HG03457 (cell line): ENCODE results near the gene ALG8.
A peak's percentile ranks its signal among the peaks of the same experiment; 100 is the strongest.
"Not testable (repeated sequence)": the region's sequence is repeated elsewhere in the genome, so short reads cannot be mapped to it uniquely, and the experiment has no call there.

Source experiments
- ATAC-seq: cut with Tn5 transposase; IDR thresholded peaks from one replicate; pipeline ENCODE4 v1.9.1; 2021; ENCODE audit warnings: moderate number of reproducible peaks; ENCODE audit not compliant: unreplicated experiment

ALG8 gene

DNA sequence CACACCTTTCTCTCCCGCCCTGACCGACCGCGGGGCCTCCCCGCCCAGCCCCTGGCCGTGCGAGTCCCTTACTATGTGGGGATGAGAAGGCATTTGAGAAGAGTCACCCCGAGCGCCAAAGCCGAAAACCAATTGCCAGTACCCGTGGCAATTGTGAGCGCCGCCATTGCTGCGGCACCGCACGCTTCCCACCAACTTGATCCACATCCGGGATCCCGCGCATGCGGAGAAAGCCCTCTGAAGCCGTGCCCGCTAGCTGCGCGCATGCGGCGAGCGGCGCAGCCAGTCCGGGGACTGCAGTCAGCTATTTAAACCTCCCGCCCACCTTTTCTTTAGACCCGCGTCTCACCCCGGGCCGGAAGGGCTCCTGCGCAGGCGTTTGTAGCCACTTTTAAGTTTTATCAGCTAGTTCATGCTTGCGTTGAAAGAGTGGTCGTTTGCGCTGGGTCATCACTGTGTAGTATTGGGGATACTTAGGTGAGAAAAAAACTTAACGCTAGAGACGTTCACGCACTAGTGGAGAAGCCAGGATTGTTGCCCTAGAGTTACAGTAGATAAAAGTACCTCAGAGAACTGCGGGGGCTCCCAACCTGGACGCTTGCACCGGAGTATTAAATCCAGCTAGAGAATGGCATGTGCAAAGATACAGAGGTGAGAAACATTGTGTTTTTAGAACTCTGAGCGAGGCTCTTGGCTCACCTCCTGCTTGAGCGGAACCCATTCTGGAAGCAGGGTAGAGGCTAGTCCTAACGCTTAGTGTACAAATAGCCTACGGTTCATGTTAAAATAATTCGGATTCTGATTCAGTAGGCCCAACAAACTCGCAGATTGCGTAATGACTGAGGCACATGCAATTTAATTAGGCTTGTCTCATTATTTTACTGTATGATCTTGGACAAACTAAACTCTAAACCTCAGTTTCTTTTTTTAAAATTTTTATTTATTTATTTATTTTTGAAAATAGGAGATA lies at the start of gene ALG8:
ALG8 (minus strand) TSS at position 205 of the 970 bp plus-strand sequence; CDS start at position 167, 38 bp downstream.
- peak; percentile 84 for ATAC-seq

DNA sequence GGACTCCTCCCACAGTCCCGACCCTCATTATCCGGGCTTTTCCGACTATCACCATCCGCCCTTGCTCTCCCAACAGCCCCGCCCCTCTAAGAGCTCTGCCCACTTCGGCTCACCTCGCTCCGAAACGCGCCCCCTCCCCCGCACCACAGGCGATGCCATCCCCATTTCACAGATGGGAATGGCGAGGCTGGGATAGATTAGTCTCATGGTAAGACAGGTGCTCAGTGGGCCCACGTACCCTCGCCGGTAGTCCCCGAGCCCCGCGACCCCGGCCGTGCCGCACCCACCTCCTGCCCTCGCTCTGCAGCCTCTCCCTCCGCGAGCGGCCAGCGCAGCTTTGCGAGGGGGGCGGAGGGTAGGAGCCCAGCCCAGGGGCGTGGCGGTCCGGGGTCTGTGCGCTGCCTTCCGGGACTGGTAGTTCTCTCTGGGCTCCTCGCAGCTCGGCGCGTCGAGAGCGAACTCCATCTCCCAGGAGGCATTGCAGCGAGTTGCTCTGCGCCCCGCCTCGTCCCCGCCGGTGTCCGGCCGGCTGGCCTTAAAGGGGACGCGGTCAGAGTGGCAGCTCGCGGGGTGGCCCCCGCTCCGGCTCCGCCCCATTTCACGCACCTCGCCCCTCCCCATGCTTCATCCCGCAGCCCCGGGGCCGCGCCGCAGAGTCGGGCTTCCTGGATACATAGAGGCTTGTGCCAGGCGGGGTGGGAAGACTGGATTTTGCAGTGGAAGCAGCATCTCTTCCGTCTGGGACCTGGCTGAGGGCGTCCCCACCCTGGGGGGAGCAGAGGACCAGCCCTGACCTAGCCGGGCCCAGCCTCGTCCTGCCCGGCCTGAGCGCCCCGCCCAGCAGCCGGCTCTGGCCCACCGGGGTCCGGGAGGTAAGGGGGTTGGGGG lies 49.1 kb upstream of the ALG8 start, which contains the start of the genes KCTD21 and USP35:
KCTD21 (minus strand) TSS at position 341 of the 888 bp plus-strand sequence. CDS start 14,072 bp downstream, outside the sequence.
USP35 (plus strand) TSS at position 634 of the 888 bp plus-strand sequence. CDS start 7,327 bp downstream, outside the sequence.
- ATAC-seq, result peak; percentile 95

DNA sequence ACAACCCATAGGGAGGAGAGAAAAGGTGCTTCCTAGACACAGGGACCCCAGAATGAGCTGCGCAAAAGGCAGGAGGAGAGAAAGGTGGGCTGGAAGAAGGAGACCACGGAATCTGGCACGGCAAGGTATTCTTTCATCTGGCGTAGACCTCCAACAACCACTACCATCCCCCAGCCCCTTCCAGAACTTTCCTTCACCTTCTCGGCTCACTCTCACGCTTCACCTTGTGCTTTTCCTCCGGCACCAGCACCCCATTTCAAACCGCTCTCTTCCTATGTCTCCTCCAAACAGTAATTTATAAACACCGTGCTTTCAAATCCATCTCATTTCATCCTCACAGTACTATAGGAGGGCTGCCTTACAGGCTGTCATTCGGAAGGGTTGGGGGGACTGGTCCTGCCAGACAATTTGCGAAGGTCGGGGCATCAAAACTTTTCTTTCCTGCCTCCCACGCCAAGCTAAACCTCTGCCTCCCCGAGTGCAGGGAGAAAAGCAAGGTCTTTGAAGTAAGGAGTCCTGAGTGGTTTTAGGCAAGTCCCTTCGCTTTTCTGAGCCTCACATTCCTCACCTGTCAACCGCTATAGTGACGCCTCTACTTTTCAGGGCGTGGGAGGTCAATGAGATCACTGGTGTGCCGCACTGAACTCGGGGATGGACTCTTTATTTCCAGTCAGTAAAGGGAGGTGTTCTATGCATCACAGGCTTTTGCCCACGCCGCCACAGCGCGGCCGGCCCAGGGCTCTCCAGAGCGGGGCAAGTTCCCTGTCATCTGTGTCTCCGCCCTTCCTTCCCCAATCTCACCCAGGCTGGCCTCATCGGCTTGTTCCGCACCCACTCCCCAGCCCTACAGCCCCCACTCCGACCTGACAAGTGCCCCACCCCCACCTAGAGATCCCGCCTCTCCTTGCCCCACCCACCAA lies 48.2 kb upstream of the ALG8 start:
- peak; percentile 15 for ATAC-seq

DNA sequence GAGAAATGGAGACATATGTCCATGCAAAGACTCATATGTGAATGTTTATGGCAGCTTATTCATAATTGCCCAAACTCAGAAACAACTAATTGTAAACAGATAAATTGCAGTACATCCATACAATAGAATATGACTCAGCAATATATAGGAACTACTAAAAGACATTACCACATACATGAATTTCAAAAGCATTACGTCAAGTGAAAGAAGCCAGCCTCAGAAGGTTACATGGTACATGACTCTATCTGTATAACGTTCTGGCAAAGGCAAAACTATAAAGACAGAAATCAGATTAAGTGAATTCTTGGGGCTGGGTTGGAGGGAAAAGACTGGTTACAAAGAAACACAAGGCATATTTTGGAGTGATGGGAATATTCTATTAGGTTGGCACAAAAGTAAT lies 41.8 kb upstream of the ALG8 start:
- no peak for ATAC-seq

DNA sequence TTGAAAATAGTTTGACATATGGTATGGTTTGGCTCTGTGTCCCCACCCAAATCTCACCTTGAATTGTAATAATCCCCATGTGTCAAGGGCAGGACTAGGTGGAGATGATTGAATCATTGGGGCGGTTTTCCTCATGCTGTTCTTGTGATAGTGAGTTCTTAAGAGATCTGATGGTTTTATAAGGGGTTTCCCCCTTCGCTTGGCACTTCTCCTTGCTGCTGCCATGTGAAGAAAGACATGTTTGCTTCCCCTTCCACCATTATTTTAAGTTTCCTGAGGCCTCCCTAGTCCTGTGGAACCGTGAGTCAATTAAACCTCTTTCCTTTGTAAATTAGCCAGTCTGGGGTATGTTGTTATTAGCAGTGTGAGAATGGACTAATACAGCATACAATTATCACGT lies 41.3 kb upstream of the ALG8 start:
- ATAC-seq, result no peak

DNA sequence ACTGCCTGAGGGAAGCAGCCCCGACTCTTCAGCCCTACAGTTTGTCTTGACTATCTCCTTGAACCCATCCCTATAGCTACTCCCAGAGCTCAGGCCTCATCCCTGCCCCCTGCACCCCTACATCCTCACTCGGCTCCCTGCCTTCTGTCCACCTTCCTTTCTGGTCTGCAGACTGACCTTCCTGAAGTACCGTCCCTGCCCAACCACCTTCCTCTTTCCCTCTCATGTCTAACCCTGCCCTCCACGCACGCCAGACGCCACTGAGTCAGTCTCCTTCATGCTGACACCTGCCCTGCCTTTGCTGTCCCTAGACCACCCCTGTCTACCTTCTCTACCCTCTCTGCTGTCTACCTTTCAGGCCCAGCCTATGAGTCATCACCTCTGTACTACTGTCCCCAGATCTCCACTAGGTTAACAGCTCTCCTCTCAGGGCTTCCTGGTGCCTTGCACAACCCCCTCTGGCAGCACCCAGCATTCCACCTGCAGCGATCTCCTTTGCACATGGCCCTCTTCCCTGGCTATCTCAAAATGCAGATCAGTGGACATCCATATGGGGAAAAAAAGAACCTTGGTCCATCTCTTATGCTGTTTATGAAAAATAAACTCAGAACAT lies 40.1 kb upstream of the ALG8 start:
- ATAC-seq, result no peak

DNA sequence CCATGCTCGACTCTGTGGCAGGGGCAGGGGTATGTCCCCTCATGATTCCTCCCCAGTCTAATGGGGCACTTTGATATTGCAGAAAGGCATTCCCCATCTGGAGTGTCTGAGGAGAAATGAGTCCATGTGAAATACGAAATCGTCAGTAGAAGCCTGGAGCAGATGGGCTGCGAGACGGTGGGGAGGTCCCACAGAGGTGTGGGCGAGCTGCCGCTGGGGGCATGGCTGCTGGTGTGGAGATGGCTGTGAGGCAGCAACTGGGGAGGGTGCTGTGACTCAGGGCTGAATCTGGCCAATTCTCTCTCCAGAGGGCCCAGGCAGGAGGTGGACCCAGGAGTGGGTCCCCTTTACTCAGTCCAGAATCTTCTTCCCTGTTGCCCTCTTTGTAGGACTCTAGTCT lies 37.8 kb upstream of the ALG8 start:
- ATAC-seq, result no peak

DNA sequence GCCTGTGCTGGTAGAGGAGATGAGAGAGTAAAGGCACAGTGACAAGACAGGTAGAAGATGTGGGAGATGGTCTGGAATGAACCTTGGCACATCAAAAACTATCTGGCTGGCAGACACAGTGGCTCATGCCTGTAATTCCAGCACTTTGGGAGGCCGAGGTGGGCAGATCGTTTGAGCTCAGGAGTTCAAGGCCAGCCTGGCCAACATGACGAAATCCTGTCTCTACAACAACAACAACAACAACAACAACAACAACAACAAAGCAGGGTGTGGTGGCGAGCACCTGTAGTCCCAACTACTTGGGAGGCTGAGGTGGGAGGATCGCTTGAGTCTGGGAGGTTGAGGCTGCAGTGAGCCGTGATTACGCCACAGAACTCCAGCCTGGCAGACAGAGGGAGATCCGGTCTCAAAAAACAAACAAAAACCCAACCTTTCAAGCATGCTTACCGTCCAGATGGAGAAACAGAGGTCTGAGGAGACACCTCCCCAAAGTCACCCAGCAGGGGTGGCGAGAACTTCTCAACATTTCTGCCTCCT lies 37.2 kb upstream of the ALG8 start:
- ATAC-seq, result no peak

DNA sequence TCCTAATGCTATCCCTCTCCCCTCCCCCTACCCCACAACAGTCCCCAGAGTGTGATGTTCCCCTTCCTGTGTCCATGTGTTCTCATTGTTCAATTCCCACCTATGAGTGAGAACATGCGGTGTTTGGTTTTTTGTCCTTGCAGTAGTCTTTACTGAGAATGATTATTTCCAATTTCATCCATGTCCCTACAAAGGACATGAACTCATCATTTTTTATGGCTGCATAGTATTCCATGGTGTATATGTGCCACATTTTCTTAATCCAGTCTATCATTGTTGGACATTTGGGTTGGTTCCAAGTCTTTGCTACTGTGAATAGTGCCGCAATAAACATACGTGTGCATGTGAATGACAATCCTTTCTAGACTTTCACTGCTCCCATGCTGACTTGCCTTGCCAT lies 36.4 kb upstream of the ALG8 start:
- not testable (repeated sequence) for ATAC-seq

DNA sequence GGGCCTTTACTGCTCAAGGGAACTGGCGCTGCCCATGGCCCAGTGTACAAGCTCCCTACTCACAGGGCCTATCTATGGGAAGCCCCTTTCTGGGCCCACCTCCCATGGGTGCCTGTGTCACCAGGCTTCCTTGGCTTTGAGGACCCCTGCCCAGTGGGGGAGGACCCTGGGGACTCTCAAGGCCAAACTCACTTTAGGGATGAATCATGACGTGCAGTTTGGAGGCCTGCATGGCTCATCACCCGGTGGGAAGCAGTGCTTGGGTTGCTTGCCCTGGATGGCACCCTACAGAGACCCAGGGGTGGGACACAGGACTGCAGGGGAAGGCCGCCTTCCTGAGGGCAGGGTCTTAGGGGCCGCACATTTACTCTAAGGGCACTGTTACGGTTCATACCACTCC lies 32.5 kb upstream of the ALG8 start:
- no peak for ATAC-seq

DNA sequence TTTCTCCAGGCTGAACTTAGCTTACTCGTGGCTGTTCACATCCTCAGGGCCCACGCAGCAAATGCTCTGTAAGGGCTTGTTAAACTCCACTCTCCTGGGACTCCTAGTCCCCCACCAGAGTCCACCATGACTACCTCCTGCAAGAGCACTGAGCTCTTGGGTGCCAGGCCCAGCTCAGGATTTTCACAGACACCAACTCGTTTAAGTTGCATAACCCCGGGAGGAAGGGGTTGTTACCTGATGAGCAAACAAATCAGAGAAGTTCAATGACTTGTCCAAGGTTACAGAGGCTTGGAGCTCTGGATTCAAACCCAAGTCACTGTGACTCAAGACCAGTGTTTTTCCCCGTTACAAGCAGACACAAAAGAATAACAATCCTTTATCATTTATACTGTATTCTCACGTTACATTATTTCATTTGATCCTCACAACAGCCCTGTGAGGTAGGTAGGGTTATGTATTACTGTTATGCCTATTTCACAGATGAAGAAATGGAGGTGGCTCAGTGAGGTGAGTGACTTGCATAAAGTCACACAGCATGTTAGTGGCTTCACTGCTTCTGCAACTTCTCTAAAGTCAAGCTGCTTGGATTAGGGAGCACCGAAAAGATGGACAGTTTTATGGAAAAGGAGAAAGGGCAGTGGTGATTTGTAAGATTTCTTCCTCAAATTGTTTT lies 31.6 kb upstream of the ALG8 start:
- ATAC-seq, result no peak

DNA sequence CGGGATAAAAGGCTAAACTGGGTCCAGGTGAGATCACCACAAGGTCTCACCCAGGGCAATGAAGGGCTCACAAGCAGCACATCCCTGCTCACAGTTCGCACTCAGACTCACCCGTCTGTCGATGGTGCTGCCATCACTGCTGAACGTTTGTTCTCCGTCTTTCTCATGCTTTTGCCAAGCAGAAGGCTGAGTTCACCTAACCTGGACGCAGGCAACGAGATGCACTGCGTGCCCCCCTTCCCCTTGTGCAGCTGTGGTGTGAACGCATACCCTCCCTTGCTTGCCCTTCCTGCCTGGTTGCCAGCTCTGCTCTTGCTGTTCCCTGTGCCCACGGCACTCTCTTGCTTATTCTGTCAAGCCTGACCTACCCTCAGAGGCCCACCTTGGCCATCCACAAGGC lies 31.0 kb upstream of the ALG8 start:
- no peak for ATAC-seq

DNA sequence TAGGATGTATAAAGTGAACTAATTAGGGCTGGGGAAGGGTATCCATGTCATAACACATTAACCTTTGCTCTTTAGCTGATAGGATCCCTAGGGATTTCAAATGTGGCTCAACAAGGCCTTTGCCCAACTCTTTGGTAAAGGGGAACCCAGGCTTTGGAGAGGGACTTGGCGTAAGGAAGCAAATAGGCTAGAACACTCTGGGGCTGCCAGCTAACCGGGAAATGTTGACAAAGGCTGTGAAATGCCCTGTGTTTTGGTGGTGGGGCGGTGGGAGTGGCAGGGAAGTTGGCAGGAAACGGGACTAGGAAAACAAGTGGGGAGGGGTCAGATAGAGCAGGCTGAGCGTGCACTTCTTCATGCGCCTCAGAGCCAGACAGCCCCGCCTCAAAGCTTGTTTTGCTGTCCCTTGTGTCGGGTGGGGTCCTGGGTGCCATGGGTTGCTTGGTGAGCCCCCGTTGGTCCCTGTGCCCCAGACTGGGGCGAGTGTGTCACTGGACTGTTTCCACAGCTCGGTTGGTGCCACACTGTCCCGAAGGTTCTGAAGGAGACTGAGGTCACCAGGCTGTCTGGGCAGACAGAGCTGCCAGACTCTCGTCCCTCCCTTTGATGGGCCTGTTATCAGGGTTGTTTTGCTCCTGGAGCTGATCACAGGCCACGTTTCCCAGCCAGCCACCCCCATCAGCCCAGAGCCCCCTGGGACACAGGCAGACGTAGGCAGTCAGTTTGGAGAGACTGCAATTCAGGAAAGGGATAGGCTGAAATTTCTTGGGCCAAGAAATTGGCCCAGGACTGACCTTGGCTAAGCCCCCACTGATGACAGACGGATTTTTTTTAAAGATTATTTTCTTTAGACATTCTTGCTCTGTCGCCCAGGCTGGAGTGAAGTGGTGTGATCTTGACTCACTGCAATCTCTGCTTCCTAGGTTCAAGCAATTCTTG lies 29.4 kb upstream of the ALG8 start:
- no peak for ATAC-seq

DNA sequence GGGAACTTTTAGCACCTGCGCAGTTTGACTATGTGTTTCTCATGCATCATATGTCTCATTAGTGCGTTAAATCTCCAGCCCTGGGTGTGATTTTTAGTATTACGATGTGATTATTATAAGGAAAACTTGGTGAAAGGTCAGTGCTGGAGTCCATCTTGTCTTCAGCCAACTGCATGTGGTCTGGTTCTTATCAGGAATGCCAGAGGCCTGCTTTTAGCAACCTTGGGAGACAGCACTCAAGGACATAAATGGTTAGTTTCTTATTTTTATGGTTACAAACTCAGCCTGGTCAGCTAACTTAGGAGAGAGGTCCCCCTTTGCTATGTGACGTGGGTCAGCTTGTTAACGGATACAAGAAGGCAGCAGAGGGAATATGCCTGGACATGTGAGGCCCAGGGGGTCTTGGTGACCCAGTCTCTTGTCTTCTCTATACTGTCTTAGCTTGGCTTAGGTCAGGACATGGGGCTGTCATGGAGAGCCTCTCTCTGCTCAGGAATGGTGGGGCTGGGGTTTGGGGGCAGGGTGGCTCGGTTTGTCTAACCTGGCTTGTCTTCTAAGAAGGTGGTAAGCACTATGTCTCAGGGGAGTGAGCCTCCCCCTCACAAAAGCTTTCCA lies 27.5 kb upstream of the ALG8 start:
- no peak for ATAC-seq

DNA sequence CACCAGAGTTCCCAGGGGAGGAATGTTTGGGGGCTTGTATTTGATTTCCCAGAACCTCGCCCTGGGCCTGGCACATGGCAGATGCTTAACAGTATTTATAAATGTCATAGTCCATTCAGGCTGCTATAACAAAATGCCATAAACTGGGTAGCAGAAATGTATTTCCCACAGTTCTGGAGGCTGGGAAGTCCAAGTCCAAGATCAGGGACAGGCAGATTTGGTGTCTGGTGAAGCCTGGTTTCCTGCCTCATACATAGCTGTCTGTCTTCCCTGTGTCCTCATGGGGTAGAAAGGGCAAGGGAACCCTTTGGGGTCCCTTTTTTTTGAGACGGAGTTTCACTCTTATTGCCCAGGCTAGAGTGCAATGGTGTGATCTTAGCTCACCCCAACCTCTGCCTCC lies 25.0 kb upstream of the ALG8 start:
- no peak for ATAC-seq

DNA sequence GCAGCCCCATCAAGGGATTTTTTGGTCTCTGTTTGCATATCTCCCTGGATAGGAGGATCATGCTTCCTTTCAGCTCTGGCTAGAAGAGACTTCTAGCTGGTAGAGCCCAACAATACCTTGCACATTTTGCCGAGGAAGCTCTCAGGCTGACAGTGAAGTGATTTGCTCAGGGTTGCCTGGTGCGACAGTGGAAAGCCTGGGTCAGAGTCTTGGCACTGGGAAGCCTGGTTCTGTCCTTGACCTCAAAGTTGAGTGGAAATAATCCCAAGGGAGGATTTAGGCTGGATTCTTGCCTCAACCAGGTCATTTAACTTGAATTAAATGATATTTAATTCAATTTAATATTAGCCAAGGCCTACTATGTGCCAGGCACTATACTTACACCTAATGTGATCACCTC lies 24.4 kb upstream of the ALG8 start:
- ATAC-seq, result no peak

DNA sequence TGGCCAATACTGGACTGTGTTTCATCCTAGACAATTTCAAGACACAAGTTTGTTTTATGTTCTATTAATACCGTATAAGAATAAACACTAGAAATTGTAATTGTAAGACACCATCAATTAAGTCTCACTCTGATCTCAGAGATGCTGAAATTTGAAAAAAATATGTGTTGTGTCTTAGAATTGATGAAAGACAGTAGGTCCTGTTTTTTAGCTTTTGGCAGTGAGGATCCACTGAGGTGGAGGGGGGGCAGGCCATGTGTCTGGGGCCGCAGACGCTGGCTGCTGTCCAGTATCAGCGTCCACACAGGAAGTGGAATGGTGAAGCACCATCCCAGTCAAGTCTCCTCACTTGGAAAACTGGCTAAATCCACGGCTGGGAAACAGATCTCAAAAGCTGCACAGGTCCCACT lies 22.5 kb upstream of the ALG8 start:
- no peak for ATAC-seq

DNA sequence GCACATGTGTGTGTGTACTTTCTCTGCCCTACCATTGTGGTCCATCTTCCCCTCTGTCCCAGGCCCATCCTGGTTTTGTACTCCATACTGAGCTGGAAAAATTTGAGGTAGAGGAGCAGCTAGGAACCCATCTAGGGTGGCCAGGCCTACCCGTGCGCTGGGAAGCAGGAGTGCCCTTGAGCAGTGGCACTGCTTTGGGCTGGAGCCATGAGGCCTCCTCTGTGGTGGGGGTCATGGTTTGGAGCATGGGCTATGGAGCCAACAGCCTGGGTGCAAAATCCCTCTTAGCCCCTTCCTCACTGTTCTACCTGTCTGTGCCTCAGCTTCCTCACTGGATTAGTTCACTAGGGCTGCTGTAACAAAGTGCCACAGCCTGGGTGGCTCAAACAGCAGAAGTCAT lies 21.9 kb upstream of the ALG8 start:
- ATAC-seq, result no peak
